K562 (cell line): ENCODE measurements around the gene ST6GALNAC1. TPM values are rescaled to one million over a fixed set of nuclear protein-coding genes. Genes with fewer than 3 reads are reported as not detected.

Experiments
- ATF4 ChIP-seq: fragments of 450-650 bp; formaldehyde crosslinking; IDR thresholded peaks from 2 replicates; pipeline ENCODE4 v1.4.0; 2022; ENCODE audit warnings: mild to moderate bottlenecking, moderate library complexity
- BRCA1 ChIP-seq, 2 experiments: fragments of 450-650 bp in 1 of 2; sonication (generic) in 1 of 2; formaldehyde crosslinking in 1 of 2; IDR thresholded peaks; 2 replicates each; pipeline versions ENCODE4 v1.5.0 to v1.6.1; 2017 to 2020; ENCODE audit warnings: mild to moderate bottlenecking in 1 of 2, missing genetic modification reagents in 1 of 2
- CEBPG ChIP-seq, 3 experiments: fragments of 200-800 bp in 1 of 3; sonication (Bioruptor generic) in 1 of 3; sonication (generic) in 1 of 3; formaldehyde crosslinking in 1 of 3; IDR thresholded peaks in 2 of 3; conservative IDR thresholded peaks in 1 of 3; 2 replicates each; pipeline versions ENCODE4 v1.6.1 to v1.8.0; 2016 to 2022; ENCODE audit warnings: missing compliant biosample characterization in 2 of 3, missing genetic modification characterization in 2 of 3, mild to moderate bottlenecking in 1 of 3, missing genetic modification reagents in 1 of 3
- E2F8 ChIP-seq: fragments of 450-650 bp; IDR thresholded peaks from 2 replicates; pipeline ENCODE4 v1.7.1; 2018; ENCODE audit warnings: mild to moderate bottlenecking, low read depth; ENCODE audit not compliant: partially characterized antibody
- ETV1 ChIP-seq: fragments of 450-650 bp; conservative IDR thresholded peaks from 2 replicates; pipeline ENCODE4 v1.6.1; 2016; ENCODE audit warnings: missing genetic modification characterization, control low read depth, low read depth, missing compliant biosample characterization
- ETV5 ChIP-seq: sonication (generic); formaldehyde crosslinking; IDR thresholded peaks from 2 replicates; pipeline ENCODE4 v1.4.0; 2020; ENCODE audit warnings: low read depth, mild to moderate bottlenecking, missing genetic modification reagents
- FUS ChIP-seq: fragments of 200-400 bp; formaldehyde crosslinking; optimal IDR thresholded peaks from 2 replicates; pipeline ENCODE3; 2017; ENCODE audit warnings: low read depth, low read length
- HDAC1 ChIP-seq, 2 experiments: fragments of 450-650 bp; IDR thresholded peaks; 2 replicates each; pipeline ENCODE4 v1.6.1; 2016 to 2017; ENCODE audit warnings: inconsistent platforms in 1 of 2, mild to moderate bottlenecking in 1 of 2, moderate library complexity in 1 of 2
- HMG20A ChIP-seq: fragments of 450-650 bp; formaldehyde crosslinking; conservative IDR thresholded peaks from 2 replicates; pipeline ENCODE4 v1.4.0; 2020; ENCODE audit warnings: mild to moderate bottlenecking, mixed read lengths
- NUFIP1 ChIP-seq: fragments of 450-650 bp; IDR thresholded peaks from 2 replicates; pipeline ENCODE4 v1.6.1; 2018; ENCODE audit not compliant: partially characterized antibody
- RBM39 ChIP-seq: fragments of 200-400 bp; formaldehyde crosslinking; optimal IDR thresholded peaks from 2 replicates; pipeline ENCODE3; 2018; ENCODE audit warnings: low read depth, low read length
- TAL1 ChIP-seq: fragments of 450-650 bp; IDR thresholded peaks from 2 replicates; pipeline ENCODE4 v1.6.1; 2016; ENCODE audit warnings: mild to moderate bottlenecking
- TEAD1 ChIP-seq, 2 experiments: fragments of 450-650 bp in 1 of 2; sonication (generic) in 1 of 2; formaldehyde crosslinking; IDR thresholded peaks; 2 replicates each; pipeline versions ENCODE4 v1.4.0 to v1.8.0; 2020 to 2022; ENCODE audit warnings: mild to moderate bottlenecking in 2 of 2, missing genetic modification reagents in 1 of 2
- TRIM25 ChIP-seq: fragments of 450-650 bp; IDR thresholded peaks from 2 replicates; pipeline ENCODE4 v1.7.0; 2016; ENCODE audit warnings: borderline replicate concordance
- ZC3H11A ChIP-seq: IDR thresholded peaks from 2 replicates; pipeline ENCODE4 v1.6.1; 2012; ENCODE audit warnings: low read depth, low read length, improper control_type of control experiment
- ZNF277 ChIP-seq: fragments of 250-450 bp; sonication (Bioruptor Pico); IDR thresholded peaks from 2 replicates; pipeline ENCODE4 v1.8.0; 2022; ENCODE audit warnings: inconsistent platforms, mild to moderate bottlenecking, moderate library complexity, borderline replicate concordance
- ZNF584 ChIP-seq: fragments of 200-800 bp; sonication (Bioruptor generic); IDR thresholded peaks from 2 replicates; pipeline ENCODE4 v1.6.1; 2016; ENCODE audit warnings: low read depth, mild to moderate bottlenecking, missing genetic modification characterization, missing compliant biosample characterization
- polyA plus RNA-seq, 8 experiments: library from polyadenylated mRNA; depleted of rRNA in 4 of 8; stranded (reverse) in 5 of 8; unstranded in 3 of 8; fragments of >200 nt; fragmentation: Nextera tagmentation in 2 of 8; fragmentation: Illumina TruSeq in 1 of 8; extraction: Ambion mirVana in 2 of 8; extraction: Trizol in 1 of 8; gene quantifications; 2 replicates each; pipeline versions ENCODE4 v1.2.1 to v1.2.3, GENCODE V29; 2011 to 2014; ENCODE audit warnings: inconsistent platforms in 1 of 8, missing spikeins in 1 of 8
- total RNA-seq, 7 experiments: library from RNA; depleted of rRNA in 6 of 7; stranded (reverse); fragments of >200 nt in 6 of 7; fragmentation: Illumina TruSeq in 2 of 7; extraction: Trizol in 2 of 7; gene quantifications; 2 replicates each; pipeline versions ENCODE4 v1.2.1 to v1.2.3, GENCODE V29; 2011 to 2021; ENCODE audit warnings: low replicate concordance in 1 of 7
- TF ChIP-seq, protein P1 (sequence below): fragments of 250-450 bp; sonication (Bioruptor Pico); IDR thresholded peaks from 2 replicates; pipeline ENCODE4 v1.4.0; 2020; ENCODE audit warnings: borderline replicate concordance

ST6GALNAC1 gene
- total and polyA plus RNA-seq, 9 of the 15 experiments (the other 6 are each of a cell fraction or from before 2014, with no cell fraction given), result 20.6 to 68.4 (median 50.5) TPM

DNA sequence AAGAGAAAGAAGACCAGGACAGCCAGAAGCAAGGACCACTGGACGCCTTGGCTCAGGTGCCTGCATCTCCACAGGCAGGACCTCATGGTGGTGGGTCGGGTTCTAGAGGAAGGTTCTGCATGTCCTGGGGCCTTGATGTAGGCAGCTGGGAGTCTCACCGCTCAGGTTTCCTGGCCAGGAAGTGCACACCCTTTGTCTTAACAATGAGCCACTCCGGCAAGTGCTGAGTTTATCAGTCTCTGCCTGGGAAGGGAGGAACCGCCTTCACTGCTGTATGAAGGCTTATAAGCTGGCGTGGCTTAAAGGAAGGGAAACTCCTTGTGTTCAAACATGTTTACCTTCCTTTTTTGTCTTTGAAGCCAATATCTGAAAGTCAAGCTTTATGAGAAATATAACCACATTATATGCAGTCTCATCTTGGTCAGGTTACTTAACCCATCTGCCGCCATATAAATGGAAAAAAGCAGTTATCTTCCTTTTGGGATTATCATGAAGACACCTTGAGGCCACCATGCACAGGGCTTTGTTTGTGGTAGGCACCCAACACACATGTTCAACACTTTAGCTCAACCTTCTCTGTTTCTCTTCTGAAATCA lies at the start of gene ST6GALNAC1 (continued):
- TF ChIP-seq ETV5 (CRISPR knock-in tag), result no peak; the same call in 1 of the 2 replicates
- TF ChIP-seq TEAD1 (CRISPR knock-in tag; IDR thresholded peaks at IDR 0.05), result peak in 1 of 2 experiments; percentile 50; a peak in 1 of 4 replicates
- TF ChIP-seq FUS, result no peak
- TF ChIP-seq HDAC1 (IDR thresholded peaks at IDR 0.05), result peak in 1 of 2 experiments; percentile 70; a peak in 1 of 4 replicates
- TF ChIP-seq TAL1, result peak; percentile 28; the same call in 1 of the 2 replicates
- TF ChIP-seq ZC3H11A, result no peak
- no peak for TF ChIP-seq HMG20A
- TF ChIP-seq, protein P1, sequence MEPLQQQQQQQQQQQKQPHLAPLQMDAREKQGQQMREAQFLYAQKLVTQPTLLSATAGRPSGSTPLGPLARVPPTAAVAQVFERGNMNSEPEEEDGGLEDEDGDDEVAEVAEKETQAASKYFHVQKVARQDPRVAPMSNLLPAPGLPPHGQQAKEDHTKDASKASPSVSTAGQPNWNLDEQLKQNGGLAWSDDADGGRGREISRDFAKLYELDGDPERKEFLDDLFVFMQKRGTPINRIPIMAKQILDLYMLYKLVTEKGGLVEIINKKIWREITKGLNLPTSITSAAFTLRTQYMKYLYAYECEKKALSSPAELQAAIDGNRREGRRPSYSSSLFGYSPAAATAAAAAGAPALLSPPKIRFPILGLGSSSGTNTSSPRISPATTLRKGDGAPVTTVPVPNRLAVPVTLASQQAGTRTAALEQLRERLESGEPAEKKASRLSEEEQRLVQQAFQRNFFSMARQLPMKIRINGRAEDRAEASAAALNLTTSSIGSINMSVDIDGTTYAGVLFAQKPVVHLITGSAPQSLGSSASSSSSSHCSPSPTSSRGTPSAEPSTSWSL, result no peak
- peak; percentile 39; the same call in 1 of the 2 replicates for TF ChIP-seq ETV1
- no peak for TF ChIP-seq TRIM25
- no peak for TF ChIP-seq ATF4
- TF ChIP-seq CEBPG (CRISPR knock-in tag; IDR thresholded peaks at IDR 0.05), result no peak
- TF ChIP-seq CEBPG (tag; conservative IDR thresholded peaks at IDR 0.05 in 1 of 2, IDR thresholded peaks at IDR 0.05 in 1 of 2), result no peak
- 0 out of 2 replicates have a peak, but pooled peaks have one; percentile 70 for TF ChIP-seq ZNF584 (CRISPR knock-in tag)
- TF ChIP-seq E2F8, result peak; percentile 55
- no peak for TF ChIP-seq ZNF277 (CRISPR knock-in tag)
- no peak for TF ChIP-seq BRCA1 (IDR thresholded peaks at IDR 0.05)
- no peak for TF ChIP-seq BRCA1 (CRISPR knock-in tag; IDR thresholded peaks at IDR 0.05)
- no peak for TF ChIP-seq NUFIP1
- no peak for TF ChIP-seq RBM39
